Effector CD4-positive, alpha-beta T cell (primary cell): ENCODE results near the gene PSMB3.
A peak's percentile ranks its signal among the peaks of the same experiment; 100 is the strongest.

Experiments used
- DNase-seq: peaks from one replicate; pipeline ENCODE4 v3.0.0-alpha.2; 2020

The PSMB3 gene

GRCh38 chr17:38798614-38799500 lies 46.3 kb downstream of the PSMB3 start:
- DNase-seq = no peak

- peak; percentile 75 for DNase-seq
These were observed 47.1 kb downstream of the PSMB3 start, which contains the start of gene PIP4K2B for GRCh38 chr17:38799501-38800236. Gene PIP4K2B (minus strand): TSS chr17:38799556. CDS start chr17:38799424, 132 bp downstream.

- no peak for DNase-seq
These were observed 47.8 kb downstream of the PSMB3 start for GRCh38 chr17:38800237-38800760.

- no peak for DNase-seq
These were observed 57.3 kb downstream of the PSMB3 start for GRCh38 chr17:38809828-38810227.
